CD14-positive monocyte (primary cell): ENCODE results near the gene OPN1MW3. TPM values are rescaled to one million over a fixed set of nuclear protein-coding genes. Genes with fewer than 3 reads are reported as not detected.
"Not testable (repeated sequence)": the region's sequence is repeated elsewhere in the genome, so short reads cannot be mapped to it uniquely, and the experiment has no call there.

Experiments used
- DNase-seq, 3 donors: peaks; one replicate each; pipeline ENCODE4 v3.0.0-alpha.2; 2011 to 2022
- H2AFZ ChIP-seq: 2 replicates; pipeline ENCODE4 v1.6.0; 2012; ENCODE audit warnings: mild to moderate bottlenecking, low read depth, low read length, inconsistent platforms; ENCODE audit not compliant: insufficient read depth, poor library complexity, severe bottlenecking
- H3K27ac ChIP-seq, 2 donors: 1 replicate in 1 of 2; 2 replicates in 1 of 2; pipeline ENCODE4 v1.5.1; 2012 to 2013; ENCODE audit warnings: low read length in 2 of 2, control low read depth in 1 of 2, inconsistent platforms in 1 of 2, low read depth in 1 of 2, mild to moderate bottlenecking in 1 of 2
- H3K27me3 ChIP-seq, 2 donors: one replicate each; pipeline versions ENCODE4 v1.6.0 to v1.6.1; 2011 to 2013; ENCODE audit warnings: low read length in 2 of 2; ENCODE audit not compliant: control insufficient read depth in 2 of 2, insufficient read depth in 2 of 2
- H3K36me3 ChIP-seq, 2 donors: replicated peaks in 1 of 2; 1 replicate in 1 of 2; 2 replicates in 1 of 2; pipeline versions ENCODE4 v1.5.1 to v1.6.1; 2012 to 2013; ENCODE audit warnings: low read length in 2 of 2, control low read depth in 1 of 2, inconsistent platforms in 1 of 2, mild to moderate bottlenecking in 1 of 2; ENCODE audit not compliant: insufficient read depth in 2 of 2, control insufficient read depth in 1 of 2
- H3K4me1 ChIP-seq, 2 donors: 1 replicate in 1 of 2; 2 replicates in 1 of 2; pipeline versions ENCODE4 v1.5.1 to v1.6.1; 2012 to 2013; ENCODE audit warnings: low read length in 2 of 2, control low read depth in 1 of 2, inconsistent platforms in 1 of 2, mild to moderate bottlenecking in 1 of 2, moderate library complexity in 1 of 2; ENCODE audit not compliant: insufficient read depth in 2 of 2, control insufficient read depth in 1 of 2
- H3K4me2 ChIP-seq: replicated peaks from 2 replicates; pipeline ENCODE3; 2012; ENCODE audit warnings: low read length, moderate library complexity, mild to moderate bottlenecking; ENCODE audit not compliant: poor library complexity, severe bottlenecking; ENCODE audit errors: extremely low read depth
- H3K4me3 ChIP-seq, 3 experiments: fragments of 200-600 bp in 1 of 3; sonication (generic) in 1 of 3; replicated peaks in 1 of 3; 1 replicate in 2 of 3; 2 replicates in 1 of 3; pipeline ENCODE4 v1.5.1; 2011 to 2013; ENCODE audit warnings: low read length in 3 of 3, mild to moderate bottlenecking in 3 of 3, control low read depth in 2 of 3, low read depth in 2 of 3, inconsistent platforms in 1 of 3, moderate library complexity in 1 of 3
- H3K79me2 ChIP-seq: 2 replicates; pipeline ENCODE4 v1.6.0; 2012; ENCODE audit warnings: mild to moderate bottlenecking, control low read depth, inconsistent platforms, low read length, moderate library complexity; ENCODE audit not compliant: insufficient read depth
- H3K9ac ChIP-seq: 2 replicates; pipeline ENCODE4 v1.6.0; 2017; ENCODE audit warnings: low read length, mild to moderate bottlenecking; ENCODE audit not compliant: insufficient read depth, poor library complexity, severe bottlenecking
- H3K9me3 ChIP-seq, 2 donors: replicated peaks in 1 of 2; 1 replicate in 1 of 2; 2 replicates in 1 of 2; pipeline versions ENCODE4 v1.5.1 to v1.6.1; 2012 to 2013; ENCODE audit warnings: low read length in 2 of 2, control low read depth in 1 of 2; ENCODE audit not compliant: control insufficient read depth in 1 of 2, insufficient read depth in 1 of 2
- H4K20me1 ChIP-seq: 2 replicates; pipeline ENCODE4 v1.6.0; 2012; ENCODE audit warnings: mild to moderate bottlenecking, low read length, control low read depth, moderate library complexity; ENCODE audit not compliant: insufficient read depth
- H3K27ac Mint-ChIP-seq, 7 donors: one replicate each; pipeline ENCODE4 v1.8.0; 2020; ENCODE audit warnings: mild to moderate bottlenecking in 7 of 7, mixed read lengths in 7 of 7, moderate library complexity in 6 of 7, inconsistent platforms in 2 of 7
- H3K27me3 Mint-ChIP-seq, 3 donors: one replicate each; pipeline ENCODE4 v1.8.0; 2021 to 2022; ENCODE audit warnings: low read depth in 3 of 3, mild to moderate bottlenecking in 3 of 3, mixed read lengths in 3 of 3, moderate library complexity in 3 of 3, inconsistent platforms in 1 of 3
- H3K36me3 Mint-ChIP-seq, 2 donors: one replicate each; pipeline ENCODE4 v1.8.0; 2020; ENCODE audit warnings: mixed read lengths in 2 of 2, inconsistent platforms in 1 of 2, mild to moderate bottlenecking in 1 of 2
- H3K4me1 Mint-ChIP-seq: one replicate; pipeline ENCODE4 v1.8.0; 2020; ENCODE audit warnings: mild to moderate bottlenecking, mixed read lengths
- H3K4me3 Mint-ChIP-seq, 2 donors: one replicate each; pipeline ENCODE4 v1.8.0; 2020; ENCODE audit warnings: mild to moderate bottlenecking in 2 of 2, mixed read lengths in 2 of 2, moderate library complexity in 1 of 2
- H3K9me3 Mint-ChIP-seq, 7 donors: one replicate each; pipeline ENCODE4 v1.8.0; 2020 to 2022; ENCODE audit warnings: mixed read lengths in 7 of 7, mild to moderate bottlenecking in 6 of 7, moderate library complexity in 6 of 7, inconsistent platforms in 2 of 7
- WGBS: methylation state at CpG from one replicate; pipeline ENCODE4 v1.1.5; 2013; ENCODE audit warnings: missing lambda C conversion rate; ENCODE audit not compliant: insufficient coverage; 5-methylcytosine and 5-hydroxymethylcytosine counted together
- intact Hi-C, 2 donors: fragments of 100-400 bp; cut with micrococcal nuclease; formaldehyde crosslinking; loops; one replicate each; pipeline versions ENCODE4 v1.15.0 to v1.15.1; 2023
- polyA minus RNA-seq: library from RNA; depleted of rRNA, polyadenylated mRNA; stranded (reverse); fragments of >200 nt; gene quantifications from 2 replicates; pipeline ENCODE4 v1.2.3, GENCODE V29; 2012
- polyA plus RNA-seq, 3 donors: library from polyadenylated mRNA; depleted of rRNA in 1 of 3; unstranded in 2 of 3; stranded (reverse) in 1 of 3; fragments of 300-500 nt in 2 of 3; fragments of >200 nt in 1 of 3; fragmentation: Illumina TruSeq in 2 of 3; gene quantifications; 1 replicate in 2 of 3; 2 replicates in 1 of 3; pipeline ENCODE4 v1.2.3, GENCODE V29; 2012 to 2021
- total RNA-seq, 12 experiments: library from RNA in 1 of 12; stranded (reverse) in 1 of 12; fragments of 120-200 nt in 1 of 12; gene quantifications; one replicate each; pipeline ENCODE4 v1.2.4 and lab custom pipeline; 2013 to 2026; ENCODE audit warnings: mixed read lengths in 6 of 12, inconsistent platforms in 1 of 12

Gene OPN1MW3
- not detected for total RNA-seq (2013)
- under 1 TPM in 1 of 3 donors, not detected in 2; 0.03 TPM for polyA plus RNA-seq
- not detected in 2 replicates for polyA minus RNA-seq
- 0 reads per million in 11 experiments for total RNA-seq (lab: John Stamatoyannopoulos, UW)

DNA sequence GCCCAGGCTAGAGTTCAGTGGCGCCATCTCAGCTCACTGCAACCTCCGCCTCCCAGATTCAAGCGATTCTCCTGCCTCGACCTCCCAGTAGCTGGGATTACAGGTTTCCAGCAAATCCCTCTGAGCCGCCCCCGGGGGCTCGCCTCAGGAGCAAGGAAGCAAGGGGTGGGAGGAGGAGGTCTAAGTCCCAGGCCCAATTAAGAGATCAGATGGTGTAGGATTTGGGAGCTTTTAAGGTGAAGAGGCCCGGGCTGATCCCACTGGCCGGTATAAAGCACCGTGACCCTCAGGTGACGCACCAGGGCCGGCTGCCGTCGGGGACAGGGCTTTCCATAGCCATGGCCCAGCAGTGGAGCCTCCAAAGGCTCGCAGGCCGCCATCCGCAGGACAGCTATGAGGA lies at the start of gene OPN1MW3:
OPN1MW3 (plus strand) TSS at position 301 of the 400 bp plus-strand sequence; CDS start at position 339, 38 bp downstream.
- no CpG with 5 or more reads among the region's 17 CpGs for WGBS
- H3K79me2 ChIP-seq, H3K27ac Mint-ChIP-seq, H3K4me3 ChIP-seq, H3K4me1 ChIP-seq, H3K36me3 Mint-ChIP-seq, H3K4me3 Mint-ChIP-seq, H3K27me3 Mint-ChIP-seq, H3K9me3 ChIP-seq, H3K4me1 Mint-ChIP-seq, H3K9me3 Mint-ChIP-seq, DNase-seq, H3K36me3 ChIP-seq, H3K9ac ChIP-seq, H3K4me2 ChIP-seq, intact Hi-C loops, H3K27ac ChIP-seq, H2AFZ ChIP-seq, H3K27me3 ChIP-seq, H4K20me1 ChIP-seq: not testable (repeated sequence)

DNA sequence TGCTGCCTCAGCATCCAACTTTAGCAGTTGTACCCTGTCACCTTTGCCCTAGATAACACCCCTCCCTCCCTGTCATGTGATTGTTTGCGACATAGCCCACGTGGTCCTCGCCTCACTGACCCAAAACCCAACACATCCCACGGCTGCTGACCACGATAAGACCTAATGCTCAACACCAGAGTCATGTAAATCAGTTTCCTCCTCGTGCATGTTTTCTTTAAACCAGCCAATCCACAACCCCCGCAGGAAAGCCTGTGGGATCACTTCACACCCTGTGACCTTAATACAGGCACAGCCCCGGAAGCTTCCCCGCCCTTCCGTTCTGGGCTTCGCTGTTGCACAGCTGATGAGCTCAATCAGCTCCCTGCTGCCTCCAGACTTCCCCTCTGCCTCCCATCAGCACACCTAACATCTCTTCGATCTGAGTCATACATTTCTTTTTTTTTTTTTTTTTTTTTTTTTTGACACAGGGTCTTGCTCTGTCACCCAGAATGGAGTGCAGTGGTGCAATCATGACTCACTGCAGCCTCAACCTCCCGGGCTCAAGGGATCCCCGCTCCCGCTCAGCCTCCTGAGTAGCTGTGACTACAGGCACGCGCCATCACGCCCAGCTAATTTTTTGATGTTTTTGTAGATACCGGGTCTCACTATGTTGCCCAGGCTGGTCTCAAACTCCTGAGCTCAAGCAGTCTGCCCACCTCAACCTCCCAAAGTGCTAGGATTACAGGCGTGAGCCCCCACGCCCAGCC lies 47.5 kb upstream of the OPN1MW3 start:
- H3K36me3 Mint-ChIP-seq, H3K4me3 ChIP-seq, intact Hi-C loops, H3K27me3 Mint-ChIP-seq, H3K27ac ChIP-seq, H3K9me3 ChIP-seq, H3K4me1 ChIP-seq, H3K4me1 Mint-ChIP-seq, H4K20me1 ChIP-seq, H3K4me2 ChIP-seq, H2AFZ ChIP-seq, H3K27me3 ChIP-seq, H3K79me2 ChIP-seq, H3K9me3 Mint-ChIP-seq, H3K9ac ChIP-seq, H3K36me3 ChIP-seq, H3K4me3 Mint-ChIP-seq, DNase-seq, H3K27ac Mint-ChIP-seq: not testable (repeated sequence)
- WGBS = no CpG with 5 or more reads among the region's 21 CpGs

DNA sequence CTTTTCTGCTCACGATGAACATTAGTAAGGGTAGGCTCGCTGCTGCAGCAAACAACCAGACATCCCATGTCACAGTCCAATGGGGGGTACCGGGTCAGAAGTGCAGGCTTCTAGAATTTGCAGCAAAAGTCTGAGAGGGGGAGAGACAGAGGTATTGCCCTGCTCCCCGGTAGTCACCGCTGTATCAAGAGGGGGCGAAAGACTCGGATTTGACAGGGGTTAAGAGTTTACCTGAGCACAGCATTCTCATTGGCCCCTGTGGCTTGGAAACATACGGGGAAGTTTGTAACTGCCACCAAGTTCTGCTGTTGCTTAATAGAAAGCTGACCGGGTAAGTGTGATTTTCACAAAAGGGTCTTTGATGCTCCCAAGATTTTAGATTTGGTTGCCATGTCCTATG lies 46.3 kb upstream of the OPN1MW3 start:
- H3K4me3 ChIP-seq, H3K27me3 ChIP-seq, H3K4me1 ChIP-seq, H3K79me2 ChIP-seq, H3K9me3 Mint-ChIP-seq, H3K9ac ChIP-seq, H3K36me3 Mint-ChIP-seq, H2AFZ ChIP-seq, H3K27ac ChIP-seq, DNase-seq, H3K4me3 Mint-ChIP-seq, H3K9me3 ChIP-seq, H3K4me1 Mint-ChIP-seq, intact Hi-C loops, H3K27me3 Mint-ChIP-seq, H3K36me3 ChIP-seq, H4K20me1 ChIP-seq, H3K4me2 ChIP-seq: not testable (repeated sequence)
- no CpG with 5 or more reads among the region's 9 CpGs for WGBS
- peak overlapping the region in 3 of 7 donors; percentile 52 to 86 (median 68) for H3K27ac Mint-ChIP-seq

DNA sequence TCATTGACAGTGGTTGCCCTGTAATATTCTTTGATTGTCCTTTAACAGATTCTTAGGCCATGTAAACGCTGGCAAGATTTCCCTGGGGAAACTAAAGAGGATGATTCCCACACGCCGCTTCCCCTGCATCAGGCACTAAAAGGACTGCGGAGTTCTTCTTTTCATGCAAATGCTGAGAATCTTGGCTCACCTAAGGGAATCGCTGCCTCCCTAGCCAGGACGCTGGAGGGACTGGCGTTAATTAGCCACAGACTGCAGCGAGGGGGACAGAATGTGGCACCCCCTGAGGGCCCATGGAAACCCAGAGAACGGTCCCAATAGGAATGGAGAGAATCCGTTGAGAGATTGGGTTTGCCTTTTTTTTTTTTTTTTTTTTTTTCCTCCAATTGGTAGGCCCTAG lies 45.9 kb upstream of the OPN1MW3 start:
- H3K27me3 Mint-ChIP-seq, H3K4me1 ChIP-seq, H3K9me3 ChIP-seq, DNase-seq, H3K4me3 Mint-ChIP-seq, H3K36me3 ChIP-seq, H4K20me1 ChIP-seq, H3K4me3 ChIP-seq, H3K27me3 ChIP-seq, H3K4me2 ChIP-seq, H3K36me3 Mint-ChIP-seq, H3K4me1 Mint-ChIP-seq, H3K9ac ChIP-seq, intact Hi-C loops, H3K9me3 Mint-ChIP-seq, H3K79me2 ChIP-seq, H3K27ac ChIP-seq, H2AFZ ChIP-seq: not testable (repeated sequence)
- H3K27ac Mint-ChIP-seq = peak overlapping the region in 1 of 7 donors; percentile 68
- no CpG with 5 or more reads among the region's 10 CpGs for WGBS
